Skeletal muscle cell (primary cell): Measurements from ENCODE around the gene SLC66A2.

Source experiments
- DNase-seq: peaks from one replicate; pipeline ENCODE4 v3.0.0-alpha.2; 2010; ENCODE audit warnings: low read depth
- H3K4me3 ChIP-seq: 2 replicates; pipeline ENCODE4 v1.5.1; 2011; ENCODE audit warnings: low read depth, mild to moderate bottlenecking, control low read depth, low read length, moderate library complexity

SLC66A2 gene

DNA sequence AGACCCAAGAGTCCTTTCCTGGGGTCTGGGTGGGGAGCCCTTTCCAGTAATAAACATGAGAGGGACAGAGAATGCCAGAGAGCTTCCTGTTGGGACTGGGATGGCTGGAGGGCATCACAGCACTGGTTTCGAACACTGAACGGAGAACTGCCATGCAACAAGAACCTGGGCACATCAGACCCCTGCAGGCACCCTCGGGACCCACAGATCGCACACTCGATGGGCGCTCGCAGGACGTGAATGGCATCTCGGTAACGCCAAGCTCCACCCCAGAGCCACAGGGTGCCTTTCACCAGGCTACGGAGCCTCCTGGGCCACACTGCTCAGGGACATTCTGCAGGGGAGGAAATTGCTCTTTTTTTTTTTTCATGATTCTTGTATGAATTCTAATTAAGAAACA, 25.1 kb downstream of the SLC66A2 start:
- DNase-seq, result no peak
- no peak overlapping the region for H3K4me3 ChIP-seq

DNA sequence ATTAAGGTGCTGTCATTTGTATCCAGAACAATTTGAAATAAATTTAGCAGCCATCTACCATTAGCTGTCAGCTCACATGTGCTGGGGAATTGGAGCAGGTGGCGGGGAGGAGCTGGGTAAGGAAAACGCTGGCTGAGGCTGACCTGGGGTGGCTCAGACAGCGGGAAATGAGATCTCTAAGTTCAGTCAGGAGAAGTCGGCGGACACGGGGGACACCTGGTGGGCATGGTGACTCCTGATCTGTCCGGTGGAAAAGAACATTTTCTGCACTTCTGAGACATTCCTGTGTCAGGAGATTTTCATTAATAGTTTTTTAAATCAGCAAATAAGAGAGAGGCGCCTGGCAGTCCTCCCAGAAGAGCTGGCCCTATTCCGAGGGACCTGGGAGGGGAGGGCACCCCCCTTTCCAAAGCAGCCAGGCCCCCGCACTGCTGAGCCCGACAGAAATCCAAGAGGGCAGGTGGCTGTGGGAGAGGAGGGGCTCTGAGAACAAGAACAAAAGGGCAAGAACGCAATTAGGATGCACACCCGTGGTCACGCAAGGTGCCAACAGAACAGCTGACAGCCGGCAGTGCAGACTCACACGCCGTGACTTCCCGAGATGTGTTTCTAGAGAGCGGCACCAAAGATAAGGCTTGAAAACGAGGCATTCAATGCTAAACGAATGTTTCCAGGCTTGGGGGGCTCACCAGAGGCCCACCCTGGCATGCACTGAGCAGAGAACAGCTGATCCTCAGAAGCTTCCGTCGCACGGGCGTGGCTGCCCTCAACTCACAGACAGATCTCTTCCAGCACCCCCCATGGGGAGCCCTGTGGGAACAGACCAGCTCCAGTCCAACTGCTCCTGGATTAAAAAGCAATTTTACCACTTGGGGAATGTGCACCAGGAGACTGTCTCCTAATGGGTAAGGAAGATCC, 26.4 kb downstream of the SLC66A2 start:
- DNase-seq, result no peak
- H3K4me3 ChIP-seq, result no peak overlapping the region

DNA sequence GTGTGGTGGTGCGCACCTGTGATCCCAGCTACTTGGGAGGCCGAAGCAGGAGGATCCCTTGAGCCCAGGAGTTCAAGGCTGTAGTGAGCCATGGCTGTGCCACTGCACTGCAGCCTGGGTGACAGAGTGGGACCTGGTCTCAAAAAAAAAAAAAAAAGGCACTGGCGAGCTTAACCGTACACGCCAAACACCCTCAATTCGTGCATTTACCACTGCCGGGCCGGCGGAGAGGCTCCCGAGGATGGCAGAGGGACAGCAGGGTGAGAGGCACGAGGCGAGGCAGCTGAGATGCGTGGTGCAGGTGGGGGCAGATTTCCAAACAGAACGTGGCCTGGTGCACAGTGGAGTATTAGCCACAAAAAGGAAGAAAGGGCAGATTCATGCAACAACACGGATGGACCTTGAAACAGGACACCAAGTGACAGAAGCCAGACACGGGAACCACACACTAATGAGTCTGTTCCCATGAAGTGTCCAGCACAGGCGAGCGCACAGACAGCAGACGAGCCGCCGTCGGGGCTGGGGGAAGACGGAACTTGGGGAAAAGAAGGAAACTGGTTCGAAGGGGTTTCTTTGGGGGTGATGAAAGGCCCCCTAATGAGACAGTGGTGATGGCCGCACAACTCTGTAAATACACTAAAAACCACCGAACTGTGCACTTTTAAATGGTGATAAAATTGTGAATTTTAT, 27.4 kb downstream of the SLC66A2 start:
- no peak overlapping the region for H3K4me3 ChIP-seq
- DNase-seq, result no peak

DNA sequence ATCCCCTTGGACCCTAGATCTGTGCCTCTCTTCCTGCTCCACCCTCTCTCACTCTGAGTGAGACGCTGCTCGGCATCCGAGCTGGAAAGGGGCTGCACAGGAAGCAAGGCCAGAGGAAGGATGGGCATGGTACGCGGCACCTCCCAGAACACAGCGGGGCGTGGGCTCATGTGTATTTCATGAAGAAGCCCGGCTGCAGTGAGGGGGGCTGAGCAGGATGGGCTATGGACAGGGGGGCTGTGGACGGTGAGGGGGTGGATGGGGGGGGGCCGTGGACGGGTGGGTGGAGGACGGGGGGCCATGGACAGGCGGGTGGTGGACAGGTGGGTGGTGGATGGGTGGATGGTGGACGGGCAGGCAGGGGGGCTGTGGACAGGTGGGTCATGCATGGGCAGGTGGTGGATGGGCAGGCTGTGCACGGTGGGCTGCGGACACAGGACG, 28.5 kb downstream of the SLC66A2 start:
- no peak overlapping the region for H3K4me3 ChIP-seq
- DNase-seq, result no peak

DNA sequence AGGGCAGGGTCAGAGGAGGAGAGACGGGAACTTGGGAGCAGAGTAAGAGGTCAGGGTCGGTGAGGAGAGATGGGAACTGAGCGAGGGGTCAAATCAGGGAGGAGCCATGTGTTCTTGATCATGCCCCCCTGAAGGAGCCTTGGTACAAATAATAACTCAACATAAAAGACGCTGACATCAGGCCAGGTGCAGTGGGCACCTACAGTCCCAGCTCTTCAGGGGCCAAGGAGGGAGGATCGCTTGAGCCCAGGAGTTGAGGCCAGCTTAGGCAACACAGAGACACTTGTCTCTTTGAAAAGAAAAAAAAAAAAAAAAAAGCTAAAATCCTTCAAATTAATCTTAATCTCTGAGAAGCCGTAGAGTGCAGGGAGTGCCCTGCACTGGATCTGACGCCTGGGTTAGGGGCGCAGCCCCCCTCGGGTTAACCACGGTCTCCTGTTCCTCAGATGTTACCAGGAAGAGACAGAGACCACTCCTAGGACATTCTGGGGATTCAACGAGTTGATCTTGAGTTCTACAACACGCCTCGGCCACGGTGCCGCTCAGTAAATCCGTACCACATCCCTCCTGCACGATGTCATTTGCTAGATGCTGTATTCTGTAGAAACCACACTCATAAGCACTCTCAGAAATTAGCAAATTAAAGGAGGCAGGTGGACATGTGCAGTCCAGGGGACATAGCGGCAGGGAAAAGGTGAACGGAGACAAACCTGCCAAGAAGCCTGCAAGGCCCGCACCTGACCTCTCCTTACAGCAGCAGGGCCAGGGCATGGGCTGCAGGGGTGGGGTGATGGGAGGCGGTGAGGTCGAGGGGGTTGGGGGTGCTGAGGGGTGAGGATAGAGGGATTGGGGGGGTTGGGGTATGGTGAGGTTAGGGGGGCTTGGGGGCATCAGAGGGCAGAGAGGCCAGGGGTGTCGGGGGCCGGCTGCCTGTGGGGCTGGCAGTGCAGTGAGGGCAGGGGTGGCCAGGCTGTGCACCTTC, 29.2 kb downstream of the SLC66A2 start:
- H3K4me3 ChIP-seq, result no peak overlapping the region
- DNase-seq, result no peak

DNA sequence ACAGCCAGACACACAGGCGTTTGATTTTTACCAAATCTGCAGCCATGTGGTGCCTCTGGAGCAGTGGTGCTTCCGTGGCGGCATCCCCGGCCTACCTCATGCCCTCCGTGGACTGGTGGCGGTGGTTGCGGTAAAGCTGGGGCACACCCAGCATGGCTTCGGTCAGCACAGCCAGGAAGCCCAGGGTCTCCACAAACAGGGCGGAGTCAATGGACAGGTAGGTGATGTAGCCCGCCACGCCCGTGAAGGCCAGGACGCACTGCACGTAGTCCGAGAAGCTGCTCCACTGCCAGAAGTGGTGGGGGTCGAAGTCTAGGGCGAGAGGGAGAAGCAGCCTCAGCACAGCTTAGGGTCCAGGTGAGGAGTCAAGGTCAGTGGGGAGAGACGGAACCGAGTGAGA, 32.4 kb downstream of the SLC66A2 start:
- H3K4me3 ChIP-seq, result no peak overlapping the region
- no peak for DNase-seq

- H3K4me3 ChIP-seq, result no peak overlapping the region
- no peak for DNase-seq
These were observed 32.8 kb downstream of the SLC66A2 start for GRCh38 chr18:79918615-79919011.

DNA sequence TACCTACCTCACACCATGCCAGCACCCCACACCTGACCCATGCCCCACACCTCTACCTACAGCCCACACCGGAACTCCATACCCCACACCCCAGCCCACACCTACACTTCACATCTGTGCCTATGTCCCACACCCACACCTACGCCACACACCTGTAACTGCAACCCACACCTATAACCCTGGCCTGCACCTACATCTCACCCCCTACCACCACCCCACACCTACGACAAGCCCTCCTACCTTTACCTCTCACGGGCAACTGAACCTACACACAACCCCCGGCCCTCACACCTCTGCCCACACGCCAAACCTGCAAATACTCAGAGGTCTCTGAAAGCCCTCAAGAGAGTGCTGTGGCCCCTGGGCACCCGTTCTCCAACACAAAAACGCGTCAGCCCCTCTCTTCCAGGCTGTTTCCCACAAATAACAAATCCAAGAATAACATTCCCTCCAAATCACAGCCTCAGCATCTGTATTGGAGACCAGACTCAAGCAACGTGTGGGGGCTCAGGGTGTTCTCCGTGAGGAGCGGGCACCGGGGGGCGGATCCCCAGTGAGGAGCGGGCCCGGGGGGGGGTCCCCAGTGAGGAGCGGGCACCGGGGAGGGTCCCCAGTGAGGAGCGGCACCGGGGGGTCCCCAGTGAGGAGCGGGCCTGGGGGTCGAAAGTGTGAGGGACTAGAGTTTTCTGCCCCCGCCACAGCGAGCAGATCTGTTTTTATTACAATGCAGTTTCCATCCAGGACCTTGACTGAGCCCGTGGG, 33.4 kb downstream of the SLC66A2 start:
- no peak for DNase-seq
- H3K4me3 ChIP-seq, result no peak overlapping the region

DNA sequence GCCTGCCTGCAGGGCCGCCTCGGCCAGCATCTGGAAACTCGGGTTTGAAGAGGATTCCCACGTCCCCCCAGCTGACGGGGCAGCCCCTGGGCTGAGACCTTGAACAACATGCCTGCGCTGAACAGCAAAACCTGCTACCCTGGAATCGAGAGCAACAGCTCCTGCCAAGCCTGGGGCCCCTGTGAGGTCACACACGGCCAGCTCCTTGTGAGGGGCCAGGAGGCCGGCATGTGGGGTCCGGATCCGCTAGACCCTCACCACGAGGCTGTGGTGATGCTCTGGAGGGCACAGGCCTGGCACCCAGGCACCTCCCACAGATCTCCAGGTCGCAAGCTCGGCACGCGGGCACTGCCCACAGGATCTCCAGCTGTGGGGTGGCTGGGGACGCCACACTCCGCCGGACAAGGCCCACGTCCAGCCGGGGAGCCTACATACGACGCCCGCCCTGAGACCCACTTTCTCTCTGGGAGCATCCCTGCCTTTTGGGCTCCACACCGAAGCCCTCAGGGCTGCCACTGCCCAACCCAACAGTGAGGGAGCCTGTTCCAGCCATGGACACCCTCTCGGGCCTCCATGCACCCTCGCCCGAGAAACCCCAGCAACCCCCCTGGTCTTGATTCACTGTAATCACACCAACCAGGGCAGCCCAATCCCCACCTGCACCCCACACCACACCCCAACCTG, 34.1 kb downstream of the SLC66A2 start:
- H3K4me3 ChIP-seq, result no peak overlapping the region
- DNase-seq, result no peak

DNA sequence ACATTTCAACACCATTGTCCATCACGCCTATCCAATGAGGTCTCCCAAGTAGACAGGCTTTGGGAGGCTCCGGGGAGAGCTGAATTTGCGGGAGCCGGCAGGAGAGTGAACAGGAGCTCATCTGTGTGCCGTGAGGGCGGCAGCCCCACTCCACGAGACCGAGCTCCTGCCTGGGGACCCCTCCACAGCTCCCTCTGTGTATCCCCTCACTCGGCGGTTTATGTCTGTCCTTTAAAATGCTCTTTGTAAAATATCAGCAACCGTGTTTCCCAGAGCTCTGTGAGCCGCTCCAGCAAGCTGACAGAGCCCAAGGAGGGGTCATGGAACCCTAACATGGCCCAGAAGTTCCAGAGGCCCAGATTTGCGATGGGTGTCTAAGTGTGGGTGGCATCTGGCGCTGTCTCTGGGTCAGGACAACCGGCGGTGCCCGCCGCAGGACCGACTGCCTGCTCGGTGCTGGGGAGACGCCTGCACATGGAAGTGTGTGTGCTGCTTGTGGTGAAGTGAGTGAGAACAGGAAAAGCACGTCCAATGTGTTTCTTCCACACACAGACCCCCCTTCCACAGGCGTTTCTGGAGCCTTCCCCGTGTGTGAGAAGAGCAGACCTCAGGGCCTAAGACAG, 34.8 kb downstream of the SLC66A2 start:
- no peak for DNase-seq
- no peak overlapping the region for H3K4me3 ChIP-seq

- H3K4me3 ChIP-seq, result no peak overlapping the region
- no peak for DNase-seq
These were observed 35.3 kb downstream of the SLC66A2 start for GRCh38 chr18:79916128-79916494.

- DNase-seq, result no peak
- H3K4me3 ChIP-seq, result no peak overlapping the region
These were observed 36.0 kb downstream of the SLC66A2 start for GRCh38 chr18:79915161-79916127.

- no peak overlapping the region for H3K4me3 ChIP-seq
- no peak for DNase-seq
These were observed 36.8 kb downstream of the SLC66A2 start for GRCh38 chr18:79914614-79915160.

- DNase-seq, result no peak
These were observed 38.2 kb downstream of the SLC66A2 start for GRCh38 chr18:79912994-79913831.

DNA sequence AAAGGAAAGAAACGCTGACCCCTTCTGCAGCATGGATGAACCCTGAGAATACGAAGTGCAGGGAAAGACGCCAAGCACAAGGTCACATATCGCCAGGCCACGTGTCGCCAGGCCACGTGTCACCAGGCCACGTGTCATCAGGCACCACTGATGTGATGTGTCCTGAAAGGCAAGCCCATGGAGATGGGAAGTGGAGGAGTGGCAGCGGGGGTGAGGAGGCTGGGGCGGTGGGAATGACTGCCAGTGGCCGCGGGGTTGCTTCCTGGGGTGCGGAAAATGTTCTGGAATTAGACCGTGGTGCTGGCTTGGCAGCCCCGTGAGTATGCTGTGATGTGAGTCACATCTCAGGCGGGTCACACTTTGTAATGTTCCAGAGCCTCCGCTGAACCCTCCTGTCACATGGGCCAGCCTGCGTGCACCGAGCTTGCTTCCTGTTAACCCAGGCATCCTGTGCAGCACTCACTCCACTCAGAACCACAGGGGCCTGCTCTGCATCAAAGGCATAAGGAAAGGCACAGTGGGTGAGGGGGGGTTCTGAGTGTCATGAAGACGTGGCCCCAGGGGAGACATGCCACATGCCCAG, 39.0 kb downstream of the SLC66A2 start:
- DNase-seq, result no peak
- no peak overlapping the region for H3K4me3 ChIP-seq

More at GRCh38 chr18:79912994-79913831, 38.2 kb downstream of the SLC66A2 start:
- H3K4me3 ChIP-seq, result no peak overlapping the region
